Activated T-helper 17 cell treated with anti-CD3 and anti-CD28 coated beads, Interleukin-2, amount 50 U/mL, for 72 hours (primary cell): ENCODE results near the gene COL26A1. TPM values are rescaled to one million over a fixed set of nuclear protein-coding genes. Genes with fewer than 3 reads are reported as not detected.

Experiments used
- ATAC-seq: fragments of 150-1000 bp; cut with Tn5 transposase; replicated peaks from 2 replicates; pipeline ENCODE4 v1.10.0; 2021; ENCODE audit warnings: mild to moderate bottlenecking, moderate library complexity
- H3K27ac Mint-ChIP-seq: one replicate; pipeline ENCODE4 v1.8.0; 2022; ENCODE audit warnings: mixed read lengths
- H3K27me3 Mint-ChIP-seq: one replicate; pipeline ENCODE4 v1.8.0; 2022; ENCODE audit warnings: mixed read lengths
- H3K36me3 Mint-ChIP-seq: one replicate; pipeline ENCODE4 v1.8.0; 2022; ENCODE audit warnings: low read depth, mild to moderate bottlenecking, mixed read lengths
- H3K4me1 Mint-ChIP-seq: one replicate; pipeline ENCODE4 v1.8.0; 2022; ENCODE audit warnings: mixed read lengths
- H3K4me3 Mint-ChIP-seq: one replicate; pipeline ENCODE4 v1.8.0; 2022; ENCODE audit warnings: mild to moderate bottlenecking, mixed read lengths
- H3K9me3 Mint-ChIP-seq: one replicate; pipeline ENCODE4 v1.8.0; 2022; ENCODE audit warnings: mixed read lengths
- total RNA-seq, 2 donors: library from RNA; stranded (reverse); gene quantifications; one replicate each; pipeline ENCODE4 v1.2.3, GENCODE V29; 2022

COL26A1 gene
- total RNA-seq, 2 donors from 2014 or later, result not detected

GRCh38 chr7:101357433-101357832 lies 5.2 kb upstream of the COL26A1 start:
- no peaks in the 10 kb centered on the region for H3K36me3 Mint-ChIP-seq
- peaks cover 4% of the 10 kb centered on the region for H3K27me3 Mint-ChIP-seq
- no peak overlapping the region for H3K27ac Mint-ChIP-seq
- H3K4me3 Mint-ChIP-seq, result no peak overlapping the region
- H3K4me1 Mint-ChIP-seq, result peaks cover 5% of the 10 kb centered on the region
- no peak for ATAC-seq
- H3K9me3 Mint-ChIP-seq, result no peaks in the 10 kb centered on the region

DNA sequence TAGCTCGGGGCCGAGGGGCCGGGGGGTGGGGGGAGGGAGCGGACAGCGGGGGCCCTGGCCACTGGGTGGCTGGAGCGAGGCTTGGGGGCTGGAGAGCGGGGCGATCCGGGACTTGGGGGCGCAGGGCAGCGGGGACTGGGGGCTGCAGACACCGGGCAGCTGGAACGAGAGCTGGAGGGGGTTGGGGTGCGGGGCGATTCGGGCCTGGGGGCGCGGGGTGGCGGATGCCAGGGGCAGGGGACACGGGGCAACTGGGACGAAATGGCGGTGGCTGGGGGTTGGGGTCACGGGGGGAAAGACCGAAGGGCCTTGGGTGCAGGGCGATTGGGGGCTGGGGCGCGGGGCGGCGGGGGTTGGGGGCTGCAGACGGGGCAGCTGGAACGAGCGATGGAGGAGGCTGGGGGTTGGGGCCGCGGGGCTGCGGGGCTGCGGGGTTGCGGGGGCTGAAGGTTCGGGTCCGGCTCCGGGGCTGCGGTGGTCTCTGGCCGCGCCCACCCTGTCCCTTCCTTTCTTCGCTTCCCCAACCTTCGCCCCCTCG lies 590 bp downstream of the COL26A1 start:
- no peak for ATAC-seq
- Mint-ChIP-seq H3K27ac (no peak overlapping the region), H3K36me3 (no peaks in the 10 kb centered on the region), H3K4me1 (no peaks in the 10 kb centered on the region), H3K27me3 (peaks cover 16% of the 10 kb centered on the region), H3K9me3 (no peaks in the 10 kb centered on the region), H3K4me3 (no peak overlapping the region)

DNA sequence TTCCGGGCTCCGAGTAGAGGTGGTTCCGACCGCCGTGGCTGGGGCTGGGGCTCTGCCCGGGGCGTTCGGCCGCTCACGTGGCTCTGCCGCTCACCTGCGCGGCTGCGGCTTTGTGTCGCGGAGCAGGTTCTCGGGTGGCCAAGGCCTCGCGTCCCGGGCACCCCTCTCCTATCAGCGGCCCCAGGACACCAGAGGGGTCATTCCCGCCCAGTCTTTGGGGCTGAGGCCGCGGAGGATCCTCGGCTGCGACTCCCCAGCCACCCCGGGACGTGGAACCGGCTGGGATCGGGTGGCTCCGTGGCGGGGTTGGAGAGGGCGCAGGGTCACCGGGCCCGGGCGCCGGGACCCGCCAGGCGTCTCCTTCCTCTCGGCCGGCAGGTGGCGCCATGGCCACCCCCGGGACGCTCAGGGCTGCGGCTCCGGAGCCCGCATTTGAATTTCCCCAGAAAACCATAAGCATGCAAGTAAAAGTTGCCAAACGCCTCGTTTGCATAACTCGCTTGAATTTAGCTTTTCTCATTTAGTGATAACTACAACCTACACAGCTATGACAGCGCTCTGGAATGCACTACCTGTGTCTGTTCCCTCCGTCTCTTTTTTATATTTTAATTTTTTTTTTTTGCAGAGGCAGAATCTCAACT lies 1.2 kb downstream of the COL26A1 start:
- Mint-ChIP-seq H3K4me1 (no peaks in the 10 kb centered on the region), H3K4me3 (no peak overlapping the region), H3K27me3 (peaks cover 16% of the 10 kb centered on the region), H3K27ac (no peak overlapping the region), H3K9me3 (no peaks in the 10 kb centered on the region), H3K36me3 (no peaks in the 10 kb centered on the region)
- ATAC-seq, result peak; percentile 92

- H3K9me3 Mint-ChIP-seq, result no peaks in the 10 kb centered on the region
- H3K36me3 Mint-ChIP-seq, result no peaks in the 10 kb centered on the region
- H3K4me3 Mint-ChIP-seq, result no peak overlapping the region
- peaks cover 5% of the 10 kb centered on the region for H3K4me1 Mint-ChIP-seq
- H3K27me3 Mint-ChIP-seq, result peaks cover 22% of the 10 kb centered on the region
- ATAC-seq, result no peak
- no peak overlapping the region for H3K27ac Mint-ChIP-seq
Observed at GRCh38 chr7:101365956-101366355, 3.3 kb downstream of the COL26A1 start.

DNA sequence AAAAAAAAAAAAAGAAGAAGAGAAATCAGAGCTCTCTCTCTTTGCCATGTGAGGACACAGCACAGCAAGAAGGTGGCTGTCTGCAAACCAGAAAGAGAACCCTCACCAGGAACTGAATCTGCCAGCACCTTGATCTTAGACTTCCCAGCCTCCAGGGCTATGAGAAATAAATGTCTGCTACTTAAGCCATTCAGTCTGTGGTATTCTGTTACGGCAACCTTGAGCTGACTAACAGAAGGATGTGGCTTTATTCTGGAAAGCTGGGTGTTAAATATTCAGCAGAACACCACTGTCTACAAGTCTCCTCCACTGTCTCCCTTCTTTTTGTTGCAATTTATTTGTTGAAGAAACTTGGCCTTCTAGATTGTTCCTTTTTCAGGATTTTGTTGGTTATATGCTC lies 5.0 kb downstream of the COL26A1 start:
- peaks cover 5% of the 10 kb centered on the region for H3K4me1 Mint-ChIP-seq
- ATAC-seq, result no peak
- H3K27ac Mint-ChIP-seq, result no peak overlapping the region
- H3K4me3 Mint-ChIP-seq, result no peak overlapping the region
- H3K36me3 Mint-ChIP-seq, result no peaks in the 10 kb centered on the region
- peaks cover 31% of the 10 kb centered on the region for H3K27me3 Mint-ChIP-seq
- H3K9me3 Mint-ChIP-seq, result no peaks in the 10 kb centered on the region

DNA sequence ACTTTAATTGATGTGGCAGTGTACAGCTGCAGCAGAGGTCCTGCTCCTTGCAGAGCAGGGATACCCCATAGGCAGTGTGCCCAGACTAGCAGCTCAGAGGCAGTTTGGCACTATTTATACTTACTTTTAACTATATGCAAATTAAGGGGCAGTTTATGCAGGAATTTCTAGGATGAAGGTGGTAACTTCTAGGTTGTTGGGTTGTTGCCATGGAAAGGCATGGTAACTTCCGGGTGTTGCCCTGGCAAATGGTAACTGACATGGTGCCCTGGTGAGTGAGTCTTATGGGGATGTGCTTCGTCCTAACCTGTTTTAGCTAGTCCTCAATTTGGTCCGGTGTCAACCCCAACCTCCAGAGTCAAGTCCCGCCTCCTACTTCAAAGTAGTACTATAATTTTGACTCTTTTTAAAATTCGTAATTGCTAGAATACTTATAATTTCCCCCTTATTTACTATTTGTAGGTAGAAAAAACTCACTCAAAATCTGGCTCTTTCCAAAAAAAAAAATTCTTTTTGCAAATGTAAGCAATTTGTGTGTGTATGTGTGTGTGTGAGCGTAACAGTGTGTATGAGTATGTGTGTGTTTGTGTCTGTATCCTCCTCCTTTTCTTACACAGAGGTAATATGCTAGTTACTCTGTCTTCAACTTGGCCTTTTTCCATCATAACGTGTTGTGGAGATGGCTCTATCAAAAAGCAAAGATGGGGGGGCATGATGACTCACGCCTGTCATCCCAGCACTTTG lies 5.9 kb downstream of the COL26A1 start:
- ATAC-seq, result no peak
- Mint-ChIP-seq H3K4me1 (peaks cover 5% of the 10 kb centered on the region), H3K27me3 (peaks cover 37% of the 10 kb centered on the region), H3K27ac (no peak overlapping the region), H3K9me3 (no peaks in the 10 kb centered on the region), H3K4me3 (no peak overlapping the region), H3K36me3 (no peaks in the 10 kb centered on the region)

DNA sequence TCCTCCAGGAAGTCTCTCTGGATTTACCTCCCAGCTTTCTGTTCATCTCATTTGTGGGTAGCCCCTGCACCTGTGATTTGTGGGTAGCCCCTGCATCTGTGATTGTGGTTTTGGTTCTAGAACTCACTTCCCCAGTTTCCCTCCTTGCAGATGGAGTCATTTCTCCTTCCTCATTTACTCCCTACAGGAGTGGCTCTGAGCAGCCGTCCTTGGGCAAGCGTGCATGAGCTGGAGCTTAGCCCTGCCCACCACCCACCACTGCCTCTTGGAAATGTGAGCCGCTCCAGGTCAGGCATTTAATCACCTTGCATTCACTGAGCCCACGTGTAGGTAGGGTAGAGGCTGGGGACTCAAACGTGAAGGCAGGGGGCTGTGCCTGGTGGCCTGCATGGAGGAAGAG lies 8.2 kb downstream of the COL26A1 start:
- no peak overlapping the region for H3K27ac Mint-ChIP-seq
- peaks cover 36% of the 10 kb centered on the region for H3K27me3 Mint-ChIP-seq
- H3K4me1 Mint-ChIP-seq, result peaks cover 5% of the 10 kb centered on the region
- H3K36me3 Mint-ChIP-seq, result no peaks in the 10 kb centered on the region
- no peaks in the 10 kb centered on the region for H3K9me3 Mint-ChIP-seq
- ATAC-seq, result no peak
- H3K4me3 Mint-ChIP-seq, result no peak overlapping the region

- Mint-ChIP-seq H3K27ac (no peak overlapping the region), H3K27me3 (peaks cover 24% of the 10 kb centered on the region), H3K9me3 (no peaks in the 10 kb centered on the region), H3K4me1 (peaks cover 5% of the 10 kb centered on the region), H3K4me3 (no peak overlapping the region), H3K36me3 (no peaks in the 10 kb centered on the region)
- no peak for ATAC-seq
Observed at GRCh38 chr7:101373812-101374614, 11.3 kb downstream of the COL26A1 start.

GRCh38 chr7:101374990-101375389 lies 12.3 kb downstream of the COL26A1 start:
- Mint-ChIP-seq H3K36me3 (no peaks in the 10 kb centered on the region), H3K9me3 (no peaks in the 10 kb centered on the region), H3K27me3 (peaks cover 24% of the 10 kb centered on the region), H3K27ac (no peak overlapping the region), H3K4me3 (no peak overlapping the region), H3K4me1 (peaks cover 5% of the 10 kb centered on the region)
- no peak for ATAC-seq

GRCh38 chr7:101376601-101377000 lies 13.9 kb downstream of the COL26A1 start:
- peaks cover 3% of the 10 kb centered on the region for H3K9me3 Mint-ChIP-seq
- no peaks in the 10 kb centered on the region for H3K36me3 Mint-ChIP-seq
- H3K4me1 Mint-ChIP-seq, result no peaks in the 10 kb centered on the region

DNA sequence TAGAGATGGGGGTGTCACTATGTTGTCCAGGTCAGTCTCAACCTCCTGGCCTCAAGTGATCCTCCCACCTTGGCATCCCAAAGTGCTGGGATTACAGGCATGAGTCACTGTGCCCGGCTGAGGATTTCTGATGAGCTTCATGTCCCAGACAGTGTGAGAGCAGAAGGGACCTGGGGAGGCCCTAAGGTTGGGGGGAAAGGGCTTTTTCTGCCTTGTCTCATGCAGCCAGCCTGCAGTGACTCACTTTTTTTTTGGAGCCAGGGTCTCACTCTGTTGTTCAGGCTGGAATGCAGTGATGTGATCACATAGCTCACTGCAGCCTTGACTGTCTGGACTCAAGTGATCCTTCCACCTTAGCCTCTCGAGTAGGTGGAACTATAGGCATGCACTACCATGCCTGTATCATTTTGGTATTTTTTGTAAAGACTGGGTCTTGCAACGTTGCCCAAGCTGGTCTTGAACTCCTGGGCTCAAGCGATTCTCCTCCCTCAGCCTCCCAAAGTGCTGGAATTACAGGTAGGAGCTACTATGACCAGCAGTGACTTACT lies 14.6 kb downstream of the COL26A1 start:
- Mint-ChIP-seq H3K9me3 (peaks cover 3% of the 10 kb centered on the region), H3K4me1 (no peaks in the 10 kb centered on the region), H3K27ac (no peak overlapping the region), H3K27me3 (peaks cover 12% of the 10 kb centered on the region), H3K36me3 (no peaks in the 10 kb centered on the region), H3K4me3 (no peak overlapping the region)
- ATAC-seq, result no peak

More at GRCh38 chr7:101376601-101377000, 13.9 kb downstream of the COL26A1 start:
- Mint-ChIP-seq H3K27me3 (peaks cover 16% of the 10 kb centered on the region), H3K4me3 (no peak overlapping the region), H3K27ac (no peak overlapping the region)
- no peak for ATAC-seq

- peaks cover 1% of the 10 kb centered on the region for H3K27me3 Mint-ChIP-seq
- ATAC-seq, result no peak
- no peaks in the 10 kb centered on the region for H3K4me1 Mint-ChIP-seq
- no peaks in the 10 kb centered on the region for H3K36me3 Mint-ChIP-seq
- no peak overlapping the region for H3K27ac Mint-ChIP-seq
- H3K4me3 Mint-ChIP-seq, result no peak overlapping the region
- peaks cover 3% of the 10 kb centered on the region for H3K9me3 Mint-ChIP-seq
Observed at GRCh38 chr7:101378751-101379174, 16.1 kb downstream of the COL26A1 start.

GRCh38 chr7:101379302-101379701 lies 16.6 kb downstream of the COL26A1 start:
- no peak for ATAC-seq
- H3K4me1 Mint-ChIP-seq, result no peaks in the 10 kb centered on the region
- peaks cover 3% of the 10 kb centered on the region for H3K9me3 Mint-ChIP-seq
- H3K36me3 Mint-ChIP-seq, result no peaks in the 10 kb centered on the region
- no peak overlapping the region for H3K27ac Mint-ChIP-seq
- no peaks in the 10 kb centered on the region for H3K27me3 Mint-ChIP-seq
- H3K4me3 Mint-ChIP-seq, result no peak overlapping the region

GRCh38 chr7:101381549-101382111 lies 19.0 kb downstream of the COL26A1 start:
- no peak for ATAC-seq
- Mint-ChIP-seq H3K4me3 (no peak overlapping the region), H3K27me3 (no peaks in the 10 kb centered on the region), H3K4me1 (no peaks in the 10 kb centered on the region), H3K9me3 (peaks cover 3% of the 10 kb centered on the region), H3K27ac (no peak overlapping the region), H3K36me3 (no peaks in the 10 kb centered on the region)
